ENCODE data around the gene CLRN3. TPM values are rescaled to one million over a fixed set of nuclear protein-coding genes. Genes with fewer than 3 reads are reported as not detected.

Gene CLRN3
- total and polyA plus RNA-seq, 2 experiments from 2014 or later, result not detected

- no peak for TF ChIP-seq ZNF462 (CRISPR knock-in tag; IDR thresholded peaks at IDR 0.05)
- TF ChIP-seq ZNF114 (CRISPR knock-in tag; IDR thresholded peaks at IDR 0.05), result no peak
- TF ChIP-seq CREB1 (CRISPR knock-in tag; IDR thresholded peaks at IDR 0.05; ENCODE audit: low read depth), result no peak
- no peak for TF ChIP-seq EZH2 (IDR thresholded peaks at IDR 0.05; ENCODE audit: low read depth, unreplicated experiment)
- no peak for TF ChIP-seq STAT1 (IDR thresholded peaks at IDR 0.05; ENCODE audit: unreplicated experiment)
Measured at GRCh38 chr10:127873901-127874470, 18.8 kb downstream of the CLRN3 start (continued).

- no peaks in the 10 kb centered on the region for H4K20me1 ChIP-seq (replicated peaks; ENCODE audit: insufficient read depth)
- H3K4me2 ChIP-seq, result no peak overlapping the region
- no peaks in the 10 kb centered on the region for H3K79me2 ChIP-seq (replicated peaks; ENCODE audit: insufficient read depth)
- Mint-ChIP-seq H3K4me1 (no peaks in the 10 kb centered on the region; the same call in 2 of the 3 replicates), H3K36me3 (ENCODE audit: low read depth) (no peaks in the 10 kb centered on the region; the same call in 2 of the 3 replicates), H3K27me3 (ENCODE audit: insufficient read depth, low read depth, poor library complexity) (no peaks in the 10 kb centered on the region), H3K9me3 (peaks cover 18% of the 10 kb centered on the region), H3K4me3 (no peak overlapping the region; the same call in 2 of the 3 replicates), H3K27ac (no peak overlapping the region)
- no peak overlapping the region for H2AFZ ChIP-seq
- H3F3A ChIP-seq (replicated peaks; ENCODE audit: low read depth), result no peaks in the 10 kb centered on the region
- H3K4me1 ChIP-seq (ENCODE audit: insufficient read depth), result no peaks in the 10 kb centered on the region
- no peaks in the 10 kb centered on the region for H3K27me3 ChIP-seq (ENCODE audit: insufficient read depth)
- ATAC-seq (no peak), DNase-seq (ENCODE audit: low spot score) (no peak)
- H3K27ac ChIP-seq (ENCODE audit: low read depth), result no peak overlapping the region
- no peaks in the 10 kb centered on the region for H3K9me2 ChIP-seq (ENCODE audit: insufficient read depth)
- TF ChIP-seq ZNF462 (CRISPR knock-in tag; IDR thresholded peaks at IDR 0.05), result no peak
- peak in 1 of 2 experiments; percentile 20; a peak in 2 of 4 replicates for TF ChIP-seq CTCF (conservative IDR thresholded peaks at IDR 0.05; ENCODE audit: low read depth in 2 of 2)
- no peak overlapping the region for H3K4me3 ChIP-seq
- H3K36me3 ChIP-seq (ENCODE audit: insufficient read depth), result no peaks in the 10 kb centered on the region
Measured at GRCh38 chr10:127872871-127873600, 19.7 kb downstream of the CLRN3 start.

Measured in GM23338 (cell line).